Fibroblast of pulmonary artery (primary cell): ENCODE results near the gene COPRS.

Source experiments
- DNase-seq: peaks from one replicate; pipeline ENCODE4 v3.0.0-alpha.2; 2010; ENCODE audit warnings: low read depth
- H3K4me3 ChIP-seq: replicated peaks from 2 replicates; pipeline ENCODE4 v1.5.1; 2011; ENCODE audit warnings: low read depth, mild to moderate bottlenecking, control low read depth, low read length, moderate library complexity
- TF ChIP-seq, protein P1 (sequence below): IDR thresholded peaks from 2 replicates; pipeline ENCODE4 v1.5.1; 2011; ENCODE audit warnings: mild to moderate bottlenecking, control low read depth, low read length, inconsistent platforms; ENCODE audit errors: missing control alignments

Gene COPRS

GRCh38 chr17:31853911-31854470, 5.1 kb downstream of the COPRS start:
- no peak for DNase-seq
- TF ChIP-seq, protein P1, sequence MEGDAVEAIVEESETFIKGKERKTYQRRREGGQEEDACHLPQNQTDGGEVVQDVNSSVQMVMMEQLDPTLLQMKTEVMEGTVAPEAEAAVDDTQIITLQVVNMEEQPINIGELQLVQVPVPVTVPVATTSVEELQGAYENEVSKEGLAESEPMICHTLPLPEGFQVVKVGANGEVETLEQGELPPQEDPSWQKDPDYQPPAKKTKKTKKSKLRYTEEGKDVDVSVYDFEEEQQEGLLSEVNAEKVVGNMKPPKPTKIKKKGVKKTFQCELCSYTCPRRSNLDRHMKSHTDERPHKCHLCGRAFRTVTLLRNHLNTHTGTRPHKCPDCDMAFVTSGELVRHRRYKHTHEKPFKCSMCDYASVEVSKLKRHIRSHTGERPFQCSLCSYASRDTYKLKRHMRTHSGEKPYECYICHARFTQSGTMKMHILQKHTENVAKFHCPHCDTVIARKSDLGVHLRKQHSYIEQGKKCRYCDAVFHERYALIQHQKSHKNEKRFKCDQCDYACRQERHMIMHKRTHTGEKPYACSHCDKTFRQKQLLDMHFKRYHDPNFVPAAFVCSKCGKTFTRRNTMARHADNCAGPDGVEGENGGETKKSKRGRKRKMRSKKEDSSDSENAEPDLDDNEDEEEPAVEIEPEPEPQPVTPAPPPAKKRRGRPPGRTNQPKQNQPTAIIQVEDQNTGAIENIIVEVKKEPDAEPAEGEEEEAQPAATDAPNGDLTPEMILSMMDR = no peak
- H3K4me3 ChIP-seq = no peak overlapping the region

GRCh38 chr17:31845291-31845690, 13.8 kb downstream of the COPRS start:
- no peak overlapping the region for H3K4me3 ChIP-seq
- DNase-seq = no peak
- TF ChIP-seq, protein P1 = no peak

GRCh38 chr17:31843070-31843745, 15.8 kb downstream of the COPRS start:
- TF ChIP-seq, protein P1 = no peak
- peak; percentile 88 for DNase-seq
- no peak overlapping the region for H3K4me3 ChIP-seq

- no peak overlapping the region for H3K4me3 ChIP-seq
- peak; percentile 78 for DNase-seq
- TF ChIP-seq, protein P1 = peak; percentile 92
Observed at GRCh38 chr17:31842195-31843069, 16.6 kb downstream of the COPRS start.

DNA sequence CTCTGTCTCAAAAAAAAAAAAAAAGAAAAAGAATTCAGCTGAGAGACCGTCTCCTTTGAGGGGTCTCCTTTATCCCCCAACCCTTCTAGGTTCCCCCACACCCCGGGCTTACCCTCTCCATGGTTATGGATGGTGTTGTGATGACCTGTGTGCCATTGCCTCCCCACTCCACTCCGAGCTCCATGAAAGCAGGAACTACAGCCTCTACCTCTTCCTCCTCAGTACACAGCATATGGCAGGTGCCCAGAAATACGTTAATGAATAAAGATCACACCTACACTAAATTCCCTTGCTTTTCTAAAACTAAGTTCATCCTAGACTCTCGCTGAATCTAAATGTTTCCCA, 17.2 kb downstream of the COPRS start:
- TF ChIP-seq, protein P1 = no peak

GRCh38 chr17:31838636-31839225, 20.3 kb downstream of the COPRS start:
- H3K4me3 ChIP-seq = no peak overlapping the region
- DNase-seq = peak; percentile 16
- TF ChIP-seq, protein P1 = no peak

More for the DNA sequence above, 17.2 kb downstream of the COPRS start:
- H3K4me3 ChIP-seq = no peak overlapping the region
- DNase-seq = no peak
